Activated effector memory CD4-positive, alpha-beta T cell treated with anti-CD3 and anti-CD28 coated beads, Interleukin-2, amount 50 U/mL, for 16 hours (primary cell): ENCODE measurements around the gene ZC3H12C.

Source experiments
- DNase-seq: peaks from one replicate; pipeline ENCODE4 v3.0.0-alpha.2; 2020

Gene ZC3H12C

DNA sequence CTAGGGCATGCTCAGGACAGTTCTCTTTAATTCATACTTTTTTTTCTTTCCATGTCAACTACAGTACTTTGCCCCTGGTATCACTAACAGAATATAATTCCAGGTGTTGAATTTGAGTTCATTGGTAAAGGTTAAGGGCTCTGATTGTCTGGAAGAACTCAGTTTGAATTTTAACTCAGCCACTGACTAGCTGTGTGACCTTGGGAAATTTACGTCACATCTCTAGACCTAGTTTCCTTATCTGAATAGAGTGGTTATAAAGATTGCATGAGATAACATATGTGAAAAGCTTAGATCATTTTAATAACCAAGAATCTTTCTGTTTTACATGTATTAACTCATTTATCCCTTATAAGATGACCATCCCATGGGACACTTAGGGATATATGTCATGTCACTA, 15.8 kb upstream of the ZC3H12C start:
- DNase-seq: no peak

DNA sequence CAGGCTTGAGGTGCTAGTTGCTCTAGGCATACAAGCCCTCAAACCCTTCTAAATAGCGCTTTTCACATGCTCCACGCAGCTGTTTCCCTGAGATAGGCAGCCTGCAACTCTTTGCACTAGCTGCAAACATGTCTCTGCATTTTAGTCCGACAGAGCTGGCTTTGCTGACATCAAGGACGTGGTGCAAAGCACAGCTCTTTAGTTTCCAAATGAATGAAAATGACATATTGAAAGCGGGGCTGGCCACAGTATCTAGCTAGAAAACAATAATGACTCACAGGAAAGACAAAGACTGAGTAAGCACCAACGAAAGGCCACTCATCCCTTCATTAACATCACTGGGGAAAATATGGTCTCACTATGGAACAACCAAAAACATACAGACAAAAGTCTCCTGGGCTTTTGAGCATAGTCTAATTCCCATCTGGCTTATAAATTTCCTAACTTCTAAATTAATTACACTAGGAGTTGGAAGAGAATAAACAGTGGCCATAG, 15.3 kb upstream of the ZC3H12C start:
- no peak for DNase-seq

DNA sequence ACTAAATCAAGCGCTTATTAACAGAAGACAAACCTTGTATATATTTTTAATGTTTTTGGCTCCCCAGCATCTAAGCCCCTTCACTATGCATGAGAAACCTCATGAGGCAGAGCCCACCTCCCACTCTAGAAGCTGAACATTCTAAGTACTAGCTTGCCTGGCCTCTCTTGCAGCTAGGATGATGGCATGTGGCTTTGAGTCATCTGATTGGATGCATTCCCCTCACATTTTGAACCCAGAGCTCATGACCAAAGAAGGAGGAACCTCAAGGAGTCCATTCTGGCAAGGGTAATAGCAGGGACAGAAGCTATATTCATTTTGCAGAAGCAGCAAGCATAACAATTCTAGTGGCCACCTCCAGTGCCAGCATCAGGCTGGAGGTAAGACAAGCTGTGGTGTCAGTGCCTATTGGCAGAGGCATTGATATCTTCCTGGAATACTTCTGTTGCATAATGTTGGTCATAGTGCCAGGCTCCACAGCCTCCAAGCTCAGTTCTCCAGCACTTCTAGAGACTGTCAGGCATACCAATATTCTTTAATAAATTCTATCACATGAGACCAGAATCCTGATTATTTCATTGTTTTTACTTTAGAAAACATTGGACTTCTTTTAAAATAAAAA, 14.2 kb upstream of the ZC3H12C start:
- DNase-seq: no peak

DNA sequence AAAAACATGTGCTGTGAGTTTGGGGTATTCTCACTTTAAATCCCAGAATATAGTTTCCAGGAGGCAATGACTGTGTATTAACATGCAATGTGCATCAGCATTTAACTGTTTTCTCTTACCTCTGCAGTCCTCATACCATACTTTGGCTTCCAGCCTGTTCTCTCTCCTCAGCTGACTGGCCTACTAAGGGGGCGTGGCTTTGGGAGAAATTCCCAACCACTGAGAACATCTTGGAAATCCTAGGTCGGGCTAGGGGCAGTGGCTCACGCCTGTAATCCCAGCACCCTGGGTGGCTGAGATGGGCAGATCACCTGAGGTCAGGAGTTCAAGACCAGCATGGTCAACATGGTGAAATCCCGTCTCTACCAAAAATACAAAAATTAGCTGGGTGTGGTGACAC, 13.5 kb upstream of the ZC3H12C start:
- DNase-seq: no peak

DNA sequence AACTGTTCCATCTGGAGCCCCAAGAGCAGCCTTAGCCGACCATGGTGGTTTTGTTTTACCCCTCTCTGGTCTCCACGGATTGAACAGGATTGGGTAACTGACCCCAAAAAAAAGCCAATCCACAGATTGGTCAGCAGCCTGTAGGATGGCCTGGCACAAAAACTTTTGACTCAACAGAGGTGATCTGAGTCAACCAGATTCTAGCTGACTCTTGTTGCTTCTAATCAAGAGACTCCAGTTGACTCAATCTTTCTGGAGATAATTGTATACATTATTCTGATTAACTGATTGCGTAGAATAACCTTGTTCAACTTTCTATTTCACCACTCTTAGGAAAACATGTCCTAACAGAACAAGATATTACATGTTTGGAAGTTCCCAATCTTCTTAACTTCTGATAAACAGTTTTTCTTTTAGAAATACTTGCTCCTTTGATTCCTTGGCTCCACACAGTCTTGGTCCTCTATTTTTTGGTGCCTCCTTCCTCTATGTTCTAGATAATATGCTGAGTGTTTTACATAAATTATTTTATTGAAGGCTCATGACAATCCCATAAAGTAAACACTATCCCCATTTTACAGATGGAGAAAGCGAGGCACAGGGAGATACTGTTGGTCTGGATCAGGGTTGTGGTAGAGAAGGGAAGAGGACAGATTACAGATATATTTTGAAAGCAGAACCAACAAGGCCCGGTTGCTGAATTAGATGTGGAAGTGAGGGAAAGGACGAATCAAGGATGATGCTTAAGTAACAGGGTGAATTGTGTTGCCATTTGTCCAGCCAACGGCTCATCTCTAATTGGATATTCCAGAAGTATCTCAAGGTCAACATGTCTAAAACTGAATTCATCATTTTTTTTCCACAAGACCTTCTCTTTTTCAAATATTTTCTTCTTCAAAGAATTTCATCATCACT, 11.5 kb upstream of the ZC3H12C start:
- no peak for DNase-seq

DNA sequence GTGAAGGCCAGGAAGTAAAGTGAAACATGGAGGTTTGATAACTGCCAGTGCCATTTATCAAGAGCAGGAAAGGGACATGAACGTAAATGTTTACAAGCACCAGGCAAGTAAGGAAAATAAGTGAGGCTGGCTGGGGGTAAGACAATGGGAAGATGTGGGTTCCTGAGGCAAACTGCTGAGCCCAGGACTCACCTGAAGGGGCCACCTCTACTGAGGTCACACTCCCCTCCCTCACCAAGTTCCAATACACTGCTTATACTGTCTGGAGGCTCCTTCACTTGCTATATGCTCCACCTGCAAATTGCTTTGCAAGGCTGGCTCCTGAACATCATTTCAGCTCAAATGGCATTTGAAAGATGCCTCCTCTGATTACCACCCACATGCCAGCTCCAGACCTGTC, 10.3 kb upstream of the ZC3H12C start:
- DNase-seq: no peak

DNA sequence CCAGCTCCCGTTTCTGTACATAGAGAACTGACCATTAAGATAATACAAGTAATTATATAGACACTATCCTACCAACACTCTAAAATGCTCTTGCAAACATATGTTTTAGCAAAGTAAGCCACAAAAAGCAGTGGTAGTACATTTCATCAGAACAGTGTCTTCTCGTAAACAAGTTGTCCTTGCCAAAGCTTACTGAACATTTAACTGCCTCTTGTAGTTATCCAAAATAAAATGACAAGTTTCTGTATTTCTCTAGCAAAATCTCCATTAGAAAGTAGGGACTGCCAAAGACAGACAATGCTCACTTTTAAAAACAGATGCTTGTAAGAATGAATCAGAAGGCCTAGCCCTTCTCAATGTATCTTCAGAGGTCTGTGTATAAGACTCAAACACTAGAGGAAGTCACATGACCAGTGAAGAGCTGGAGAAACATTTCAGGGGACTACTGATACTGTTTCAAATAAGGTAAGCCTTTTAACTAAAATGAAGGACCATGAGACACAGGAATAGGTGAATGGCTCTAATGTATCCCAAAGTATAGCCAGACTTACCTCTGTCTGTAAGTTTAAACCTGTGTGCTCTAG, 7.8 kb upstream of the ZC3H12C start:
- no peak for DNase-seq

DNA sequence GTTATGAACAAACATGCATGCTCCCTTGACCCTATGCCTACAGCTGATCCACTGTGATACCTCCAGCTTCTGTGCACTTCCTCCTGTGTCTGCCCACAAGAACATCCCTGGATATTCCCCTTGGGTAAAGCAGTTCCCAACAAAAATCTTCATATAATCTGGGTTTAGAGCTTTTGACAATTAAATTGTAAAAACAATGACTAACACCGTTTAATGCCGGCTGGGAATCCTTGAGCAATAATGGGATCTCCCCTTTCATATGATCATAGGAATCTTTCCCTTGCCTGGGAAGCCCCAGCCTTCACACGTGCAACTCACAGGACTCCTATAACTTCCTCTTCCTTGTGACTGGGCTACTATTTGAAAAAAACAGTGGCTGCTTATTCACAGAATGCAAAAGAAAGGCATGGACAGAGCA, 6.3 kb upstream of the ZC3H12C start:
- no peak for DNase-seq

DNA sequence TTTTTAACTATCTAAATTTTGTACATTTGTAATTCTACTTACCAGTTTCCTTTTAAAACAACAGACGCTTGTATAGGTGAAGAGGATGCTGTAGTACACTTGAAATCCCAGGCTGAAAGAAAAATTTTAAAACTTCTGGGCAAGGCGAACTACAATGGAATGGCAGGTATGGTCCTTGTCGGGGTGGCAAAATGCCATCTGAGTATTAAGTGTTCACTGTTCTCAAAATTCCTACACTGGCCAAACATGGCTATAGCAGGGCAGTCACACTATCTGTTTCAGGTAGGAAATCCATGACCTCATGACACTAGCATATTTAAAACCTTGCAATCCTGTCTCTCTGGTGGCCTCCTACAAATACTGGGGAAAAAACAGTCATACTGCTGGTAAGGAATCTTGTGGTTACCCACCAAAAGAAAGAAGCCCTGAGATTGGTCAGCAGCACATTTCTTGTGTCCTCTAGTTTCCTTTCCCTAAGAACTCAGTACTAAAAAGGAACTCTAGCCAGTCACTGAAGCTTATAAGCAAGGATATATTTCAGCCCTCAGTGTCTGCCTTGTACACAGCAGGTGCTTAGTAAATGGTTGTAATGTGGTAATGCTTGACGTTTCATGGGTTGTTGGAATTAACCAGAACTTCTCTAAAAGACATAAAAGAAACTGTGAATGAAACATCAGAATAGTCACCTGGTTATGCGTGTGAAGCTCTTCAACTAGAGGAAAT, 5.2 kb upstream of the ZC3H12C start:
- DNase-seq: no peak

DNA sequence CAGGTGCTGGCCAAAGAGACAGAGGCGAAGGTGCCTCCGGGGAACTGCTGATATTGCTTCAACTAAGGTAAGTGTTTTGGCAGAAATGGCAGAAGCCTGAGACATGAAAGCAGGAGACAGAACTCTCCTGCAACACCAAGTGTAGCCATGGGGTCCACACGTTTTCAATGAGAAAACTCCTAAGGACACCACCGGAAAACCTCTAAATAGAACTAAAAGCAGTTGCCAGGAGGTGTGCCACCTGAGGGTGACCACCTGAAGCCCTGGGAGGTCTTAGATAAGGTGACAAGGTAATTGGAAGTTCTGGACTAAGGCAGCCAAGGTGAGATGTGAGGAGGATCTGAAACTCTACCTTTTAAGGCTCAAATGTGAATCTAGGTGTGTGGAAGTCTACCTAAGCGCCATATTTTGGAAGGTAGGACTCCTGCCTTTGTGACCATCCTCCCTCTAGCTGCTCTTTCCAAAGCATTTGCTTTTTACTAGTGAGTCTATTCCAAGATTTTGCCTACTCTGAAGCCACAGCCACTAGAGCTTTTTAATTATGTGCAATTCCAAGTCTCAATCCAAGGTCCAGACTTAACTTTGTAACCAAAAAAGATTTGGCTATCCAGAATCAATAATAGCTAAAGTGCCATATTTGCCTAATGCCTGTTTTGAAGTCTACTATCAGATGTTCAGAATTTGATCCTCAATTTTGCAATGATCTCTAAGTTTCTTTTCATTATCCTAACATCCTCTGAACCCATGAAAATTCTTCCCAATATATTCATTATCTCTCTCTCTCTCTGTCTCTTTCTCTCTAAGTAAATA, 4.5 kb upstream of the ZC3H12C start:
- DNase-seq: no peak

DNA sequence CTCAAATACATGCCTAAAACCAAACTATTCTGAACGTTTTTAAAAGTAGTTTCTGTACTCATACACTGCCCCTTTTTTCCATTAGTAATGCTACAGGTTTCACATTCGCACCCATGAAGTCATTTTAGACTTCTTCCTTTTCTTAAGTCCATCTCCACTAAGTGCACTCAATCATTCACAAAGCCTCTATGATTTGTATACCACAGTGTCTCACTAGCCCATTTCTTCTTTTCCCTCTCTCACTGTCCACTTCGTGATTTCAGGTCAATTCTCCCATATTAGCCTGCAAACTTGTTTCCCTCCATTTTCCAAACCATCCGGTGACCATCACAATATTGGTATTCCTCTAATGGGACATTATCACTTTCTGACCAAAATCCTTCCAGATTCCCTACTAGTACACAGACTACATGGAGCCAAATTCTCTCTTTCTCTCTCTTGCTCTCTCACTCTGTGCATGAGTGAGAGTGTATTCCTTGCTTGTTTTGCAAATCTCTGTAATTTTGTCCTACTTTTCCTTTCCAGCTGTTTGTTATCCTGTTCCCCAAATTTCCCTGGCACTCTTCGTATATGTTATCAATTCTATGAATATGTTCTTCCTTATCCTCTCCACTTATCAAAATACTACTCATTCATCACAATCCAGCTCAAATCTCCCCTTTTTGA, 3.4 kb upstream of the ZC3H12C start:
- no peak for DNase-seq

DNA sequence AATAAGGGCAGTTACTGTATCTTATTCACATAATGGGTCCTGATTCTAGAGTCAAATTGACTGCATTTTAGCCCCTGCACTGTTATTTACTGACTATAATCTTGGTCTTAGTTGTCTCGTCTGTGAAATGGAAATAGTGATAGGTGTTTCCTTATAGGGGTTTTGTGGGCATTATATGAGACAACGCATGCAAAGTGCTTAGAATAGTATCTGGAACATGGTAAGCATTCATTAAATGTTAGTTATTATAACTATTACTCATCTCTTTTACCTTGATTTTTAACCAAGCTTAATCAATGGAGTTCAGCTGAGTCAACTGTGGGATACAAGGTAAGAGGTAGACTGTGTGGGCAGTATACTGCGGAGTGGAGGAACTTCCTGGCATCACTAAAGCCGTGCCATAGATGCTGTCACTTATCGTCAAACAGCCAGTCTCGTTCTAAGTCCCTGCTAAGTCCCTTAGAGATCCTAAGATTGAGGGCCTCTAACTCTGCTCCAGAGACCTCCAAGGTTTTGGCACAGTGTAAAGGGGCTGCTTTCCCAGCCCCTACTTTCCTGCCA, 2.6 kb upstream of the ZC3H12C start:
- DNase-seq: no peak

DNA sequence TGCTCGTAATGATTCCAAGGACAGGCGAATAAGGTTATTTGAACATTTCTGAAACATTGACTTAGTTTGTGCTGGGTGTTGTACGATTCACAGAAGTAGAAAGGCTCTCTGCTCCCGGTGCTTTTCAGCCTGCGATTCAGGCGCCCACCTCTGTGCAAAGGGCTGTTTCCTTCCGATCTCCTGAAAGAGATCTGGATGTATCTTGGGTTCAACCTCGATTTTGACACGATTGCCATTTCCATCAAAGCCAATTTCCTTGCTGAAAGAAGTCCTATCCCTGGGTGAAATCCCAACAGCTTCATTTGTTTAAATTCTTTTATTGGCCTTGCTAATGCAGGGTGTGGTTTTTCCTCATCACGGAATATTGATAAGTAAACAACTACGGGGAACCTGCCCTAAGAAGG, 1.1 kb upstream of the ZC3H12C start:
- DNase-seq: no peak

DNA sequence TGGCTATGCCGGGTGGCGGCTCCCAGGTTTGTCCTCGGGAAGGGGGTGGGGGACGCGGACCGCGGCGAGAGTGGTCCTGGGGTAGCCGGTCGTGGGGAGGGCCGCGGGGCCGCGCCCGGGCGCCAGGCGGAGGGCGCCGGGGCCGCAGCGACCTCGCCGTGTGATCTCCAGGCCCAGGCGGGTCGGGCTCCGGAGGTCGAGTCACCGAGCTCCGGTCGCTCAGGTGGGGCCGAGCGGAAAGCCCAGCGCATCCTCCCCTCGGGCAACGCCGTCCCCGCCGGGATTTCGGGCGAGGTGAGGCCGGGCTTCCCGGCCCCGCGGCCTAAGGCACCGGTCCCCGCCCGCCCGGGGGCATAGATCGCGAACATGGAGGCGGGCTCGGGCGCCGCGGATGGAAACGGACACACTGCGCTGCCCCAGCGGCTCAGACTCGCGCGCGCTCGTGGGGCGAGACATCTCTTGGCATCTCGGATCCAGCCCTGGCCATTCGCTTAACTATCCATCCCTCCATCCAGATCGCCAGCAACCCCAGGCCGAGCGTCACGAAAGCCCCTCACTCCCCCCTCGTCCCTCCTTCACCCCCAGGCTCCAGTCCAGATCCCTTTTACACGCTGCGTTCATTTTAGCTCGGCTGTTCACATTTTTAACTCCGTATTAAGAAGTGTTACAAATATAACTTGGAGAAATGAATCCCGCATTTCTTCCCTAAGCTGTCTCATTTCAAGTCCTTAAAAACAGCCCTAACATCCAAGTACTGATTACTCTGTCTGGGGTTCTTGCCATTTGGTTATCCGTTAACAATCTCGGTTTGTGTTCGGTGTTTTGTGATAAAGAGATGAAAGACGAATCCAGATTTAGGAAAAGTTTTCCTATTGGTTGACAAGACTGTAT, 460 bp downstream of the ZC3H12C start:
- DNase-seq: no peak

DNA sequence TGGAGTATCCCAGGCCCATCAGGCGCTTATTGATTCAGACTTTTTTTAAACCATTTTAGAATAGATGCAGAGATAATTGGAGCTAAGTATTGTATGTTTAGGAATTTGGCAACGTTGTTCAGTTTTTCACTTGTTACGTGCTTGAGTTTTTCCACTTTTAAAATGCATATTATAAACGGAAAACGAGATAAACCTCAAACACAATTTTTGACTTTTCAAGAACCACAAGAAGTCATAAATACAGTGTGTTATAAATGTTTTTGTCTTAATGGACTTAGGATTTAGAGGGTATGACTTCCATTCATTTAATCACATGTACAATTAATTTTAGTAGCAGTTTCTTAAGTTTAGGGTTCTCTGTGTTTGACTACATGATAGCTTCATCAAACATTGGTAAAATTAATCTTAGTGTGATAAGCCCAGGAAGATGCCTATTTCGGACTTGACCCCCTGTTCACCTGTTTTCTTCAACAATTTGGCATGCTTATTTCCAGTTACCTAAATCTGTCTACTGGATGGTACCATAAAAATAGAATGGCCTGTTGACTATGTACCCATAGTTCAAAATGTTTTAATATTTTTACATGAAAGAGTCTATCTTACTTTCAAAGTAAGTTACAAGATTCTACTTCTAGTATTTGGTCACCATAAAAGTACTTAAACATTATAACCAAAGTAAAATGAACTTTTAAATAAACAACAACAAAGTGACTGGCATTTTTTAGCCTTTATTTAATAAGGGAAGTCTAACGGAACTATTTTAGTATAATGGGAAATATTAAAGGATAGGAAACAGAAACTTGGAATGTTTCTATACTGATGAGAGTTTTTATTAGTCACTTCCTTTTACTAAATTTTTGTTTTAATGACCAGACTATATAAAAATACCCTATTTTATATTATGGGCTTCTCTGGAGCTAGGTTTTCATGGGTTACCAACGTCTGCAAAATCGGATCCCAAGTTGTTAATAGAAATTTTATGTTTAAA, 1.4 kb downstream of the ZC3H12C start:
- DNase-seq: no peak

DNA sequence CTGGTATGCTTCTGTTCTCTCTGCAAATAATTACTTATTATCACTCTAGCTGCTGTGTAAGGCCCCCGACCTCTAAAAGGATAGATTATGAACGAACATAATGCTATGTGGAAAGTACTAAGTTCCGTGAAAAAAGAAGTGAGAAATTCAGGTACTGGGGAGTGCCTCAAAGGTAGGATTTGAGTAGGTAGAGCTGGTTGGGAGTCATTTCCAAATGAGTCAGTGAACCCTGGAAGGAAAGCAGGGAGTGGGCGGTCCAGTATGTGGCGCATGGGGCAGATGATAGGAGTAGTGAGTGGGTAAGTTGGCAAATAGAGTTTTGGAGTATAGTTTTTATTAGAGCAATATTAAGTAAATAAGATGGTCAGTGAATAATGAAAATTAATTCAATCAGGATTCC, 2.4 kb downstream of the ZC3H12C start:
- no peak for DNase-seq

DNA sequence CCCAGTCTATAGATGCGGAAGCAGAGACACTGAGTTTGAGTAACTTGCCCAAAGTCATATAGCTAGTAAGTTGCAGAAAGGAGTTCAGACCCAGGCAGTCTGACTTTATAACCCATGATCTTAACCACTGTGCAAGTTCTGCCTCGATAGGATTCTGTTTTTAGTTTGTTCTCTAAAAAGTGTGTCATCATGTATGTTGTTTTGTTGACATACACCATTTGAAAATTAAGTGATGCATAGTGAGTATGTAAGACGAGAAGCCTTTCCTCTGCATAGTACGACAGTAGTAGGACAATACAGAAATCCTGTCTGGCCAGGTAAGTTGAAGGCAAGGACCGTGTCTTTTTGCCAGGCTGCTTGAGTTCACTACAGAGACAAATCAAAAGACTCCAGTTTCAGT, 3.3 kb downstream of the ZC3H12C start:
- DNase-seq: no peak

DNA sequence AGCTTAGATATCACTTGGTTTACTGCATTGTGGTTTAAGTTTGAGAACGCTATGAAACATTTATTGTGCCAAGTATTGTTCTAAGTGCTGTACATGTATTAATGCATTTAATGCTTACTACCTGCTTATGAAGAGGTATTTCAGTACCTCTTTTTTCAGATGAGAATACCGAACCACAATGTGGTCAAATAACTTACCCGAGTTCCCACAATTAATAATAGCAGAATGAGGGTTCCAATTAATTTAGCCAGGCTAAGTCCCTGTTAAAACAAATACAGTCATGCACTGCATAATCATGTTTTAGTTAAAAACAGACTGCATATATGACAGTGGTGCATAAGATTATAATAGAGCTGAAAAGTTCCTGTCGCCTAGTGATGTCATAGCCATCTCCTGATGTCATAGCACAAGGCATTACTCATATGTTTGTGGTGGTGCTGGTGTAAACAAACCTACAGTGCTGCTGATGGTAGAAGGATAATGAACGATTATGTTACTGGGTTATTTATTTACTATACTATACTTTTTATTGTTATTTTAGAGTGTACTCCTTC, 4.3 kb downstream of the ZC3H12C start:
- no peak for DNase-seq

DNA sequence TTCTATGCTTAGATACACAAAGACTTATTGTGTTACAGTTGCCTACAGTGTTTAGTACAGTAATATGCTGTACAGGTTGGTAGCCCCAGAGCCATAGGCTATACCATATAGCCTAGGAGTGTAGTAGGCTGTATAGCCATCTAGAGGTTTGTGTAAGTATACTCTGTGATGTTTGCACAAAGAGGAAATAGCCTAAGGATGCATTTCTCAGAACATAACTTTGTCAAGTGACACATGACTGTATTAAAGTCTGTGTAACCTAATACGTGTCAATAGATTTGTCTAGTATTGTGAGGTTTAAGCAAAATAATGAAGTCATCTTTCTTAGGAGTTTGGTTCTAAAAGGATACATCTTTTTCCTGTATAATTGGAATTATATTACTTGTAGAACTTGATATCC, 5.5 kb downstream of the ZC3H12C start:
- no peak for DNase-seq
